ENCODE measurements around the gene NRG2. TPM values are rescaled to one million over a fixed set of nuclear protein-coding genes. Genes with fewer than 3 reads are reported as not detected.

Gene NRG2
- total RNA-seq, 1 experiment from 2014 or later, result 0.23 TPM

DNA sequence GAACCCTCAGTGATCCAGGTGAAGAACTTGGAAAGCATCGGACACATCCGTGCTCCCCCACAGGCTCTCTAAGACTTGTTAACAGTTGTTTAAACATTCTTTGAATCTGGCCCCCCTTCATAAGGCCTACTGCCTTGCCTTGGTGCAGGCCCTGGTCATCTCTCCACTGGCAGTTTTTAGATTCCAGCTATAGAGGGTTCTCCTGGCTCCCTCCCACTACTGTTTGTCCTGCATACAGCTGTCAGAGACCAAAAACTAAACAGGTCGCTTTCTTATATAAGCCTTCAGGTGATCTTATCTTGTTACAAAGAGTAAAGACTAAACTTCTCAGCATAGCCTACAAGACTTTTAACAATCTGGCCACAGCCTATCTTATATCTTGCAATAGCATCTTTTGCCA lies 32.3 kb downstream of the NRG2 start:
- Mint-ChIP-seq H3K4me3 (ENCODE audit: unreplicated experiment) (no peak overlapping the region), H3K4me1 (ENCODE audit: insufficient read depth, unreplicated experiment) (no peaks in the 10 kb centered on the region), H3K36me3 (ENCODE audit: insufficient read depth, unreplicated experiment) (no peaks in the 10 kb centered on the region), H3K27me3 (ENCODE audit: insufficient read depth, unreplicated experiment) (peaks cover 15% of the 10 kb centered on the region), H3K9me3 (ENCODE audit: unreplicated experiment) (no peaks in the 10 kb centered on the region), H3K27ac (ENCODE audit: low read depth, unreplicated experiment) (no peak overlapping the region)
- ChIA-PET POLR2A (no interaction called here), CTCF (interaction anchor here (2.3 kb wide), 1 partner anchor 43 kb away, joined by 18 read pairs; no protein-coding TSS in a partner anchor)
- no TSS peak for BruUV-seq (replicated peaks)
- intact Hi-C loops (cut with micrococcal nuclease), result no loop called here
- DNase-seq (ENCODE audit: unreplicated experiment), result no peak
- TF ChIP-seq, protein P1, sequence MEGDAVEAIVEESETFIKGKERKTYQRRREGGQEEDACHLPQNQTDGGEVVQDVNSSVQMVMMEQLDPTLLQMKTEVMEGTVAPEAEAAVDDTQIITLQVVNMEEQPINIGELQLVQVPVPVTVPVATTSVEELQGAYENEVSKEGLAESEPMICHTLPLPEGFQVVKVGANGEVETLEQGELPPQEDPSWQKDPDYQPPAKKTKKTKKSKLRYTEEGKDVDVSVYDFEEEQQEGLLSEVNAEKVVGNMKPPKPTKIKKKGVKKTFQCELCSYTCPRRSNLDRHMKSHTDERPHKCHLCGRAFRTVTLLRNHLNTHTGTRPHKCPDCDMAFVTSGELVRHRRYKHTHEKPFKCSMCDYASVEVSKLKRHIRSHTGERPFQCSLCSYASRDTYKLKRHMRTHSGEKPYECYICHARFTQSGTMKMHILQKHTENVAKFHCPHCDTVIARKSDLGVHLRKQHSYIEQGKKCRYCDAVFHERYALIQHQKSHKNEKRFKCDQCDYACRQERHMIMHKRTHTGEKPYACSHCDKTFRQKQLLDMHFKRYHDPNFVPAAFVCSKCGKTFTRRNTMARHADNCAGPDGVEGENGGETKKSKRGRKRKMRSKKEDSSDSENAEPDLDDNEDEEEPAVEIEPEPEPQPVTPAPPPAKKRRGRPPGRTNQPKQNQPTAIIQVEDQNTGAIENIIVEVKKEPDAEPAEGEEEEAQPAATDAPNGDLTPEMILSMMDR (IDR thresholded peaks at IDR 0.05; ENCODE audit: unreplicated experiment), result no peak

DNA sequence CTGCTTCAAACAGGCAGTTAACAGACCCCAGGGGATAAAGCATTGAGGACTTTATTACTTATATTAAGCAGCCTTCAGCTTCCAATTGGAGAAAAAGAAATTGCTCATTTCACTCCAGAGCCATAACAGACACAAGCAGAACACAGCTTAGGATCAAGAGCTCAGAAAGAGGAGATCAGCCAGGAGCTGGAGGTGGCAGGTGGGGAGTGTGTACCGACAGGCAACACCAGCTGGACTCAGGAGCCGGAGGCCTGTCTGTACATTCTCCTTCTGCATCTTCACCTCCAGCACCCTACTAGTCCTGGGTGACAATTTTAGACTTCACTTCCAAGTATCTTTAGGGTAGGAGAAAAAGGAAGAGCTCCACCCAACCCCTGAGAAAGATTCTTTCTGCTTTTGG lies 35.8 kb downstream of the NRG2 start:
- TF ChIP-seq, protein P1 (IDR thresholded peaks at IDR 0.05; ENCODE audit: unreplicated experiment), result no peak
- intact Hi-C loops (cut with micrococcal nuclease), result no loop called here
- no peak overlapping the region for H3K4me3 Mint-ChIP-seq (ENCODE audit: unreplicated experiment)
- CTCF ChIA-PET, result interaction anchor here (0.6 to 1.1 kb wide), 3 partner anchors 13 to 137 kb away, joined by 3 to 6 read pairs (median 5); no protein-coding TSS in a partner anchor
- no TSS peak for BruUV-seq (replicated peaks)
- no peak overlapping the region for H3K27ac Mint-ChIP-seq (ENCODE audit: low read depth, unreplicated experiment)
- peaks cover 50% of the 10 kb centered on the region for H3K27me3 Mint-ChIP-seq (ENCODE audit: insufficient read depth, unreplicated experiment)
- POLR2A ChIA-PET, result interaction anchor here (0.8 kb wide), 1 partner anchor 11 kb away, joined by 3 read pairs; no protein-coding TSS in a partner anchor
- no peak for DNase-seq (ENCODE audit: unreplicated experiment)
- no peaks in the 10 kb centered on the region for H3K9me3 Mint-ChIP-seq (ENCODE audit: unreplicated experiment)
- H3K4me1 Mint-ChIP-seq (ENCODE audit: insufficient read depth, unreplicated experiment), result no peaks in the 10 kb centered on the region
- H3K36me3 Mint-ChIP-seq (ENCODE audit: insufficient read depth, unreplicated experiment), result no peaks in the 10 kb centered on the region

DNA sequence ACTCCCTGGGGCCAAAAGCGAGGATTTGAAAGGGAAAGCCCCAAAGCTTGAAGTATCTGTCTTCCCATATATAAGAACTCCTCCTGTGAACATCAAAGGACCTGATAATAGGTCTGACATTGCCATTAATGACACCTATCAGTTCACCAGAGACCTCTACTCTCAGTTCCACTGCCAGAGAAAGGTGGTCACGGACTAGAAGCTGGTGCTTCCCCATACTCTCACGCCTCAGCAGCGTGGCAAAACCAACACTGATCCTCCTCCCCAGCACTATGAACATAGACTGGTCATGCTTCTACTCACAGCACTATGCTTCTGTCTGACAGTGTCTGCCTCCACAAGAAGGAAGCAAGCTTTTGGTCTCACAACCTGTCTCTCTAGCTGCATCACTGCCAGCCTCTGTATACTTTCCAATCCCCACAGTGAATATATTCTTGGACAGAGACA lies 37.9 kb downstream of the NRG2 start:
- H3K4me1 Mint-ChIP-seq (ENCODE audit: insufficient read depth, unreplicated experiment), result no peaks in the 10 kb centered on the region
- ChIA-PET POLR2A (interaction anchor here (1.3 kb wide), 1 partner anchor 13 kb away, joined by 3 read pairs; no protein-coding TSS in a partner anchor), CTCF (interaction anchor here (0.6 to 3.2 kb wide), 3 partner anchors 36 to 240 kb away, joined by 3 to 21 read pairs (median 3); no protein-coding TSS in a partner anchor)
- H3K27me3 Mint-ChIP-seq (ENCODE audit: insufficient read depth, unreplicated experiment), result peaks cover 68% of the 10 kb centered on the region
- H3K27ac Mint-ChIP-seq (ENCODE audit: low read depth, unreplicated experiment), result no peak overlapping the region
- DNase-seq (ENCODE audit: unreplicated experiment), result no peak
- intact Hi-C loops (cut with micrococcal nuclease), result no loop called here
- H3K36me3 Mint-ChIP-seq (ENCODE audit: insufficient read depth, unreplicated experiment), result no peaks in the 10 kb centered on the region
- BruUV-seq (replicated peaks), result no TSS peak
- H3K9me3 Mint-ChIP-seq (ENCODE audit: unreplicated experiment), result no peaks in the 10 kb centered on the region
- TF ChIP-seq, protein P1 (IDR thresholded peaks at IDR 0.05; ENCODE audit: unreplicated experiment), result no peak
- H3K4me3 Mint-ChIP-seq (ENCODE audit: unreplicated experiment), result no peak overlapping the region

DNA sequence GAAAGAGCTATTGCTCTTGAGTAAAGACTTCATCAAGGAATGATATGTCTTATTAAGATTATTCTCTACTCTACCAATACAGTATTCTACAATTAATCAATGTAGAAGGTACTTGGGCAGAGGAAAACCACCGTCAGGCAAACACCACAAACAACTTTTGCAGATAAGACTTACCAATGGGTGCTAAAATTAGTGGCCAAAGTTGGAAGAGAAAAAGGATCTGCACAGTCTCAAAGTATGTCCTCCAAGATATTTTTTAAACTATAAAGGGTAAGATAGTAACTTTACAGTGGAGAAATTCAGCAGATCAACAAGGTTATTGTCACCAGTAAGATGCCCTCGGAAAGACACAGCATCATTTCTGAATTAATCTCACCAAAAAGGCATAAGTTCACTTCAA lies 38.9 kb downstream of the NRG2 start:
- POLR2A ChIA-PET, result interaction anchor here (0.6 to 1.3 kb wide), 2 partner anchors 14 to 147 kb away, joined by 3 read pairs; no protein-coding TSS in a partner anchor

More for the DNA sequence above, 38.9 kb downstream of the NRG2 start:
- peaks cover 68% of the 10 kb centered on the region for H3K27me3 Mint-ChIP-seq (ENCODE audit: insufficient read depth, unreplicated experiment)
- BruUV-seq (replicated peaks), result no TSS peak
- no peak overlapping the region for H3K4me3 Mint-ChIP-seq (ENCODE audit: unreplicated experiment)
- no peaks in the 10 kb centered on the region for H3K4me1 Mint-ChIP-seq (ENCODE audit: insufficient read depth, unreplicated experiment)
- no peaks in the 10 kb centered on the region for H3K9me3 Mint-ChIP-seq (ENCODE audit: unreplicated experiment)
- H3K27ac Mint-ChIP-seq (ENCODE audit: low read depth, unreplicated experiment), result no peak overlapping the region
- TF ChIP-seq, protein P1 (IDR thresholded peaks at IDR 0.05; ENCODE audit: unreplicated experiment), result no peak
- no peaks in the 10 kb centered on the region for H3K36me3 Mint-ChIP-seq (ENCODE audit: insufficient read depth, unreplicated experiment)
- CTCF ChIA-PET, result interaction anchor here (0.6 to 3.2 kb wide), 3 partner anchors 35 to 217 kb away, joined by 3 to 21 read pairs (median 4); no protein-coding TSS in a partner anchor
- intact Hi-C loops (cut with micrococcal nuclease), result no loop called here
- DNase-seq (ENCODE audit: unreplicated experiment), result no peak

Data from MCF 10A (cell line).